Measurements from ENCODE around the gene TRABD2B.

Gene TRABD2B

DNA sequence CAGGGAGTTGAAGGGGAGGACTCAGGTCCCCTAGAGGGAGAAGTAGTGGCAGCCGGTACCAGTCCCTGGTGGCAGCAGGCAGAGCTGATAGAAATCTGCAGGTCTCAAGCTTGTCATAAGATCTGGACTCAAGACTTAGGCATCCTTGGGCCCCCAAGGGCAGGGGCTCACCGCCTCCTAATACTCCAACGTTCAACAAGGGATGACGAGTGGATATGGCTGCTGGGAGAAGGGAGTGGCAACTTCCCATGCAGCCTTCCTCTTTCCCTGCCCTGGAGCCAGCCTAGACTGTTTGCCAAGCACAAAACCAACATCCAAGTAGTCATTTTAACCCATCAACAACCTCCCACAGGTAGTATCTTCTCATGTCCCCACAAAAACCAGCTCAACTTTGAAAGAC is 6.9 kb downstream of the TRABD2B start:
- Histone ChIP-seq H3K9me3 (ENCODE audit: insufficient read depth, low read depth, low read length) (no peaks in the 10 kb centered on the region), H3K27me3 (ENCODE audit: insufficient read depth, low read length) (peaks cover 19% of the 10 kb centered on the region), H3K27ac (ENCODE audit: low read depth, low read length) (no peak overlapping the region), H3K4me1 (ENCODE audit: insufficient read depth, low read length) (peaks cover 43% of the 10 kb centered on the region), H3K9ac (ENCODE audit: low read depth, low read length) (no peak overlapping the region), H3K4me3 (ENCODE audit: low read length) (no peak overlapping the region), H3K36me3 (ENCODE audit: insufficient read depth, low read length) (peaks cover 20% of the 10 kb centered on the region)
- 95% methylated on average over 4 of the region's 4 CpGs for WGBS

DNA sequence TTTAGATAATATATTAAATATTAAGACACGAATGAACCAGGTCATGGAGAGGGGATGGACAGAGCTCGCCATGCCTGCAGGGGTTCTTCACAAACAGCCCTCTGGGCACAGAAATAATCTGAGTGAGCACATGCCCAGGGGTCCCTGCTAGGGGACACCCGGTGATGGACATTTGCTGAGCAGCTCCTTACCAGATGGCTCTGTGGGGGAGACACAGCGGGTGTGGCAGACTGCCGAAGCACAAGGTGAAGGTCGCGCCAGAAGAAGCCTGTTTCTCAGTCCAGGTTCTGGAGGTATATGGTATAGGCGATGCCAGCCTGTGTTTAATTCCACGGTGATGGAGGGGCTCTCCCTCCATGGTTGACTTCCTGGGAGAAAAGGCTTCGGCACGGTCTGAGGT is 9.6 kb downstream of the TRABD2B start:
- WGBS = 93% methylated on average over 11 of the region's 11 CpGs
- Histone ChIP-seq H3K9ac (ENCODE audit: low read depth, low read length) (no peak overlapping the region), H3K27ac (ENCODE audit: low read depth, low read length) (no peak overlapping the region), H3K9me3 (ENCODE audit: insufficient read depth, low read depth, low read length) (no peaks in the 10 kb centered on the region), H3K4me3 (ENCODE audit: low read length) (no peak overlapping the region), H3K27me3 (ENCODE audit: insufficient read depth, low read length) (peaks cover 30% of the 10 kb centered on the region), H3K36me3 (ENCODE audit: insufficient read depth, low read length) (peaks cover 14% of the 10 kb centered on the region), H3K4me1 (ENCODE audit: insufficient read depth, low read length) (peaks cover 44% of the 10 kb centered on the region)

DNA sequence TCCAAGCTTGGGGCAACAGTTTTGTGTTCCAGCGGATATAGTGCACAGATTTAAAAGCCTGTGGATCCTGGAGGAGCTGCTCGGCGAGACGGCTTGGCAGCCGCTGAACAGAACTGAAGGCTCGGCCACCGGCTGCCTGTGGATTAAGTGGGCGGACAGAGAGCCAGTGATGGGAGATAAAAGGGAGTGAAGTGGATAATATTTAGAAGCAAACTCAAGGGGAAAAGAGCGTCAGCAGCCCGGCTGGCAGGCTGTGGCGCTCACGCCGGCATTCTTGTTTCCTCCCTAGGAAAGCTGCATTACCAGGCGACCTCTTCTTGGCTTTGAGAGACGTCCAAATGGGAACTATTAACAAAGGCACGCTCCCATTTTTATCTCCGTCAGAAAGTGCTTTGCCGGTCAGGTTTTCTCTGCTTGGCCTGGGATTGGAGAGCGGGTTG is 10.4 kb downstream of the TRABD2B start:
- 74% methylated on average over 19 of the region's 19 CpGs for WGBS
- no peak overlapping the region for H3K9ac ChIP-seq (ENCODE audit: low read depth, low read length)
- peaks cover 30% of the 10 kb centered on the region for H3K27me3 ChIP-seq (ENCODE audit: insufficient read depth, low read length)
- no peaks in the 10 kb centered on the region for H3K9me3 ChIP-seq (ENCODE audit: insufficient read depth, low read depth, low read length)
- no peak overlapping the region for H3K4me3 ChIP-seq (ENCODE audit: low read length)
- H3K27ac ChIP-seq (ENCODE audit: low read depth, low read length) = no peak overlapping the region
- peaks cover 36% of the 10 kb centered on the region for H3K4me1 ChIP-seq (ENCODE audit: insufficient read depth, low read length)
- H3K36me3 ChIP-seq (ENCODE audit: insufficient read depth, low read length) = peaks cover 14% of the 10 kb centered on the region

DNA sequence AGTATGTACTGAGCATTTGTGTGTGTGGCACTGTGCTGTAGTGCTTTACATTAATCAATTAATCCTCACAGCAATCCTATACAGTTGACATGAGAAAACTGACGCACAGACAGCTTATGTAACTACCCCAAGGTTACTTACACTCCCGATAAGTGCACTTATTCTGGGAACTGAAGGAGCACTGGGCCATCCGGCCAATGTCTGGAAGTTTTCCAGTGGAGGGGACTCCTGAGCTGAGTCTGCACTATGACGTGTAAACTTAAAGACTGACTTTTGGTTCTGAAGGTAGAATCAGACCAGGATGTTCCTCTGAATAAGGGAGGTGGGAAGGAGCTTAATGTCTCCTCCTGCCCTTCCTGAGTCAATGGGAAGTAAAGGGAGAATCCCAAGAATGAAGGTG is 12.2 kb downstream of the TRABD2B start:
- H3K4me1 ChIP-seq (ENCODE audit: insufficient read depth, low read length) = peaks cover 34% of the 10 kb centered on the region
- 91% methylated on average over 4 of the region's 4 CpGs for WGBS
- no peak overlapping the region for H3K4me3 ChIP-seq (ENCODE audit: low read length)
- no peak overlapping the region for H3K27ac ChIP-seq (ENCODE audit: low read depth, low read length)
- H3K9me3 ChIP-seq (ENCODE audit: insufficient read depth, low read depth, low read length) = no peaks in the 10 kb centered on the region
- peaks cover 10% of the 10 kb centered on the region for H3K36me3 ChIP-seq (ENCODE audit: insufficient read depth, low read length)
- H3K9ac ChIP-seq (ENCODE audit: low read depth, low read length) = no peak overlapping the region
- peaks cover 30% of the 10 kb centered on the region for H3K27me3 ChIP-seq (ENCODE audit: insufficient read depth, low read length)

DNA sequence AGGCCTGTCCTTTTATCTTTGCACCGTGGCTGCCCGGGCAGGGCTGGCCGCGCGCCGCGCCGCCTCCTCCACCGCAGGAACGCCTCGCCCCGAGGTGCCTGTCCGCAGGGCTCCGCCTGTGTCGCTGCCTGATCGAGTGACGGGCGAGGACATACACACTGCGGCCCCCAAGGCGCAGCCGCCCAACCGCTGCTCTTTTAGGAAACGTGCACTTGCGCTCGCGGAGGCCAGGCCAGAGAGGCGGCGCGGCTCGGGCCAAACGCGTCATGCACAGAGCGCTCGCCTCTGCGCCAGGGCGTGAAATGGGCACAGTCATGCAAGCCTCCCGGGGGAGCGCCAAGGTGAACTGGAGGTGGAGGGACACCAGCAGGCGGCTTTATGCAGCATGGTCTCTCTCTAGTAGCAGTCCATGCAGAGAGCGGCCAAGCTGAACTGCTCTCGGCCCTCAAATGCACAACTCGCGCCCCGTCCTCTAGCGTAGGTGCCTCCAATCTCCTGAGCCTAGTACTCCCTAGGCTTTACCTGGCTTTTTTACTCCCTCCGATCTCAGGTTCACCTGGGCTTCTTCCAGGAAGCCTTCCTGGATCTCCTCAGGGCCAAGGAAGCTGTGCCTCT is 12.9 kb downstream of the TRABD2B start:
- Histone ChIP-seq H3K27me3 (ENCODE audit: insufficient read depth, low read length) (peaks cover 30% of the 10 kb centered on the region), H3K36me3 (ENCODE audit: insufficient read depth, low read length) (peaks cover 3% of the 10 kb centered on the region; the same call in 1 of the 2 replicates), H3K27ac (ENCODE audit: low read depth, low read length) (peak overlapping the region; percentile 80), H3K4me3 (ENCODE audit: low read length) (peak overlapping the region; percentile 42), H3K4me1 (ENCODE audit: insufficient read depth, low read length) (peaks cover 34% of the 10 kb centered on the region), H3K9ac (ENCODE audit: low read depth, low read length) (peak overlapping the region; percentile 45), H3K9me3 (ENCODE audit: insufficient read depth, low read depth, low read length) (no peaks in the 10 kb centered on the region)
- 8% methylated on average over 46 of the region's 46 CpGs for WGBS

DNA sequence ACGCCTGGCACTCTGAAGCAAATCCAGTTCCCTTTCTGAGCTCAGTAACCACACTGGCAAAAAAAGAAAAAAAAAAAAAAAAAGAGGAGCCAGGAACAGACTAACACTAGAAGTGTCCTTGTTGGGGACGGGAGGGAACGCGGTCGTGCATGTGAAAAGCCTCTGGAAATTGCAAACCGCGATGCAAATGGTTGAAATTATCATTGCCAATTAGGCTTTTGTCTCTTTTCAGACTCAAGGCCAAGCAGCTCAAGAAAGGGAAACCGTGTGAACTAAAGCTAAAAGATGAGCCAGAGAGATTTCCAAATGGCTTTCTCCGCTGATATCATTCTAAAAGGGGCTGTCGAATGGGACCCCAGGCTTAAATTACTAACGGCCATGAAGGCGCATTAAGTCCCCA is 13.5 kb downstream of the TRABD2B start:
- Histone ChIP-seq H3K27me3 (ENCODE audit: insufficient read depth, low read length) (peaks cover 30% of the 10 kb centered on the region), H3K27ac (ENCODE audit: low read depth, low read length) (peak overlapping the region; percentile 80; the same call in 1 of the 2 replicates), H3K4me3 (ENCODE audit: low read length) (peak overlapping the region; percentile 42), H3K36me3 (ENCODE audit: insufficient read depth, low read length) (no peaks in the 10 kb centered on the region), H3K9me3 (ENCODE audit: insufficient read depth, low read depth, low read length) (no peaks in the 10 kb centered on the region), H3K9ac (ENCODE audit: low read depth, low read length) (peak overlapping the region; percentile 45), H3K4me1 (ENCODE audit: insufficient read depth, low read length) (peaks cover 34% of the 10 kb centered on the region)
- WGBS = 5% methylated on average over 12 of the region's 12 CpGs

DNA sequence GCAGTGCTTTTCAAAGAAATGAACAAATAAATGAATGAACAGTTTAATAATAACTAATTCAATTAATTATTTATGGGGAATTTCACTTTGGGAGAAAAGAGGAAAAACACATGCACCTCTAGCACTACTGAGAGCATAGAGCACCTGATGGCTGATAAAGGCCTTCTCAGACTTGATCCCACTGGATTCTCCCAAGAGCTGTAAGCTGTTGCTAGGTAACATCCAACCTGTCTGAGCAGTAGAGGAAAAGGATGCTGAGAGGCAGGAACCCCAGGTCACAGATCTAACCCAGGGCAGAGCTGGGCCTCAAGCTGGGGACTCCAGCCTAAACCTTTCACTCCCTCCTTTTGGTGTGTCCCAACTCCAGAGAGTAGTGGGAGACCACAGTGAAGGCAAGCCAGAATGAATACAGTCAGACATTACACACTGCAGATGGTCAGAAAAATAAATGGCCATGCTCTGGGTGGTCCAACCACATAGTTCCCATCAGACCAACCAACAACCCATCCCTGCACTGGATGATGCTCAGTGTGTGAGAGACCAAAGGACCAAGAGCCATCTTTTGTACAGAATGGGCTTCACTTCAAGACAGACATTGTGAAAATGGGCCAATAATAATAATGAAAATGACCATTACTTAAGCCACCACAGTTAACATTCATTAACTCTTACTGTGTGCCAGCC is 15.4 kb downstream of the TRABD2B start:
- H3K4me3 ChIP-seq (ENCODE audit: low read length) = no peak overlapping the region
- H3K36me3 ChIP-seq (ENCODE audit: insufficient read depth, low read length) = no peaks in the 10 kb centered on the region
- no peak overlapping the region for H3K9ac ChIP-seq (ENCODE audit: low read depth, low read length)
- H3K4me1 ChIP-seq (ENCODE audit: insufficient read depth, low read length) = peaks cover 28% of the 10 kb centered on the region
- H3K27ac ChIP-seq (ENCODE audit: low read depth, low read length) = no peak overlapping the region
- H3K27me3 ChIP-seq (ENCODE audit: insufficient read depth, low read length) = peaks cover 30% of the 10 kb centered on the region
- no peaks in the 10 kb centered on the region for H3K9me3 ChIP-seq (ENCODE audit: insufficient read depth, low read depth, low read length)

DNA sequence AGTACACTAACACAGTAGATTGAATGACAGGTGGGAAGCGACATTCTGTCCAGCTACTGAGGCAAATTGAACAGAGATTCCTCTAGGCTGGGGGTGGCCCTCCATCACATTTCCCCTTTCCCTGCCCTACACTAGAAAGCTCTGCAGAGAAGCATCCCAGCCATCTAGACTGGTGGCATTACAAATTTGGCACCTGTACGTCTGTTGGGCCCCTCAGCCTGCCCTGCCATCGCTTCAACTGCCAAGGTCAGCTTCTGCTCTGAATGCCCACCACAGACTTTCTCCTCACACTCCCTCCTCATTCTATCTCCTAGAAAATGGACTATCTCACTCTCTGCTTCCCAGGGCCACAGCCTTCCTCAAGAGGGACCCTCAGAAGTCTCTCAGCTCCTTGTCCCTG is 16.7 kb downstream of the TRABD2B start:
- Histone ChIP-seq H3K4me3 (ENCODE audit: low read length) (no peak overlapping the region), H3K27me3 (ENCODE audit: insufficient read depth, low read length) (peaks cover 22% of the 10 kb centered on the region), H3K36me3 (ENCODE audit: insufficient read depth, low read length) (no peaks in the 10 kb centered on the region), H3K9ac (ENCODE audit: low read depth, low read length) (no peak overlapping the region), H3K4me1 (ENCODE audit: insufficient read depth, low read length) (peaks cover 17% of the 10 kb centered on the region; the same call in 1 of the 2 replicates), H3K9me3 (ENCODE audit: insufficient read depth, low read depth, low read length) (no peaks in the 10 kb centered on the region), H3K27ac (ENCODE audit: low read depth, low read length) (no peak overlapping the region)
- 95% methylated on average over 3 of the region's 3 CpGs for WGBS

DNA sequence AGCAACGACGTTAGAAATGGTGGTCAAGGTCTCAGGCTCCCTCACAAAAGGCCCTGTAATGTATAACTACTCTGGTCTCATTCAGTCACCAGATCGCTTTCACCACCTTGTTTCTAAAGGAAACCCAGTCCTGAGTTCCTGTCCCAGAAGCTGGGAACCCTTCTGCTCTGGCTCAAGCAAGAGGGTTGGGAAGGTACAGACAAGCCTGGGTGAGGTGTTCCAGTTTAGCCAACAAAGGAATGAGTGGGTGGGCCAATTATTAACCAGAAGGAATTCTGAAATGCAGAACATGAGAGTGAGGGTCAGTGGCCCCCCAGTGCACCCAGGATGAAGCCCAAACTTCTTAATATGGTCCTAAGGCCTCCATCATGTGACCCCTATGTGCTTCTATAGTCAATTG is 17.5 kb downstream of the TRABD2B start:
- peaks cover 14% of the 10 kb centered on the region for H3K27me3 ChIP-seq (ENCODE audit: insufficient read depth, low read length)
- 97% methylated on average over 3 of the region's 3 CpGs for WGBS
- no peak overlapping the region for H3K27ac ChIP-seq (ENCODE audit: low read depth, low read length)
- H3K9me3 ChIP-seq (ENCODE audit: insufficient read depth, low read depth, low read length) = no peaks in the 10 kb centered on the region
- no peak overlapping the region for H3K4me3 ChIP-seq (ENCODE audit: low read length)
- peaks cover 10% of the 10 kb centered on the region; the same call in 1 of the 2 replicates for H3K4me1 ChIP-seq (ENCODE audit: insufficient read depth, low read length)
- H3K9ac ChIP-seq (ENCODE audit: low read depth, low read length) = no peak overlapping the region
- no peaks in the 10 kb centered on the region for H3K36me3 ChIP-seq (ENCODE audit: insufficient read depth, low read length)

DNA sequence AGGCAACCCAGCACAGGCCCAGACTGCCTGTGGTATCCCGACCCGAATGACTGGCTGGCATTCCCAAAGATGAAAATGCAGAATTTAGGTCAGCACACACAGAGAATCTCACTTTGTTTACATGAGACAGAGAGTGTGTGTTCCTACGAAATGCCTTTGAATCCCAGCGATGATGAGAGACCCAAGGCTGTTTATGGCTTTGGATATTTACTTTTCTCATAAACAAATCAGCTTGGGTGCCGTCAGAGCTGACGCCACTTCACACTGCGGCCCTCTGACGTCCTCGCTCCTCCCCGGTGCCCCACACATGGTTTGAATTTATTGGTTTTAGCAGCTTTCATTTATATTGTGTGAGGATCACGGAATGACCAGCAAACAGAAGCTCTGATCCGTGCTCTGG is 18.7 kb downstream of the TRABD2B start:
- Histone ChIP-seq H3K9ac (ENCODE audit: low read depth, low read length) (no peak overlapping the region), H3K4me1 (ENCODE audit: insufficient read depth, low read length) (peaks cover 3% of the 10 kb centered on the region; the same call in 1 of the 2 replicates), H3K36me3 (ENCODE audit: insufficient read depth, low read length) (no peaks in the 10 kb centered on the region), H3K27ac (ENCODE audit: low read depth, low read length) (no peak overlapping the region), H3K27me3 (ENCODE audit: insufficient read depth, low read length) (peaks cover 1% of the 10 kb centered on the region; the same call in 1 of the 2 replicates), H3K9me3 (ENCODE audit: insufficient read depth, low read depth, low read length) (no peaks in the 10 kb centered on the region), H3K4me3 (ENCODE audit: low read length) (no peak overlapping the region)
- 93% methylated on average over 12 of the region's 12 CpGs for WGBS

DNA sequence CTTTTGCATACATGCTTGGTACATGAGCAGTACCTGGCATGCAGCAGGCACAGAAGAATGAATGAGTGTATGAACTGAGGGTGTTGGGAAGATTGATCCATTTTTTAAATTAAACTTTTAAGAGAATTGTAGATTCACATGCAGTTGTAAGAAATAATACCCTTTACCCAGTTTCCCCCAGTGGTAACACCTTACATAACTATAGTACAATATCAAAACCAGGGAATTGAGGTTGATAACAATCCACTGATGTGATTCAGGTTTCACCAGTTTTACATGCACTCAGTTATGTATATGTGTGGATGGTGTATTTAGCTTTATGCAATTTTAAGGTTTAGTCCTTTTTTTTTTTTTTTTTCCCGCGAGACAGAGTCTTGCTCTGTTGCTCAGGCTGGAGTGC is 20.5 kb downstream of the TRABD2B start:
- H3K4me3 ChIP-seq (ENCODE audit: low read length) = no peak overlapping the region
- WGBS = 84% methylated on average over 2 of the region's 2 CpGs
- H3K36me3 ChIP-seq (ENCODE audit: insufficient read depth, low read length) = no peaks in the 10 kb centered on the region
- H3K9ac ChIP-seq (ENCODE audit: low read depth, low read length) = no peak overlapping the region
- no peak overlapping the region for H3K27ac ChIP-seq (ENCODE audit: low read depth, low read length)
- H3K4me1 ChIP-seq (ENCODE audit: insufficient read depth, low read length) = no peaks in the 10 kb centered on the region; the same call in 1 of the 2 replicates
- H3K9me3 ChIP-seq (ENCODE audit: insufficient read depth, low read depth, low read length) = no peaks in the 10 kb centered on the region
- H3K27me3 ChIP-seq (ENCODE audit: insufficient read depth, low read length) = no peaks in the 10 kb centered on the region

Measured in HUES64 (cell line).